SK-N-SH treated with all-trans-retinoic acid at 6 μM for 48 hours (cell line): Measurements from ENCODE around the gene KRT76.

Source experiments
- ARNTL ChIP-seq: fragments of 450-650 bp; formaldehyde crosslinking; IDR thresholded peaks from 2 replicates; pipeline ENCODE4 v1.5.0; 2020; ENCODE audit warnings: low read depth, mild to moderate bottlenecking, moderate library complexity, borderline replicate concordance
- RARB ChIP-seq: fragments of 250-450 bp; sonication (Bioruptor Pico); IDR thresholded peaks from 2 replicates; pipeline ENCODE4 v1.8.0; 2021; ENCODE audit warnings: mild to moderate bottlenecking, moderate library complexity
- TSHZ2 ChIP-seq: fragments of 250-450 bp; sonication (Bioruptor Pico); IDR thresholded peaks from 2 replicates; pipeline ENCODE4 v1.5.0; 2020; ENCODE audit warnings: mild to moderate bottlenecking, moderate library complexity

- TF ChIP-seq ARNTL: no peak
- no peak for TF ChIP-seq TSHZ2 (CRISPR knock-in tag)
- TF ChIP-seq RARB (CRISPR knock-in tag): no peak
Observed at GRCh38 chr12:52740584-52740983, 36.6 kb downstream of the KRT76 start.
